Gastrocnemius medialis (tissue), 4 donors: ENCODE results near the gene CAMTA1. TPM values are rescaled to one million over a fixed set of nuclear protein-coding genes. Genes with fewer than 3 reads are reported as not detected.

Experiments used
- ATAC-seq, 2 donors: fragments of 150-250 bp; one replicate each; pipeline ENCODE4 v1.9.1; 2016
- DNase-seq, 2 donors: peaks; one replicate each; pipeline ENCODE4 v3.0.0-alpha.2; 2019
- H3K27ac ChIP-seq, 4 donors: fragments of 200-600 bp; sonication (generic); 1 replicate in 1 of 4; 2 replicates in 3 of 4; pipeline ENCODE4 v1.5.1; 2016 to 2018; ENCODE audit warnings: mild to moderate bottlenecking in 2 of 4, moderate library complexity in 1 of 4
- H3K27me3 ChIP-seq, 3 donors: fragments of 200-600 bp; sonication (generic) in 2 of 3; 1 replicate in 1 of 3; 2 replicates in 2 of 3; pipeline versions ENCODE4 v1.5.1 to v1.6.0; 2016 to 2019; ENCODE audit warnings: mild to moderate bottlenecking in 1 of 3, moderate library complexity in 1 of 3
- H3K36me3 ChIP-seq, 2 donors: fragments of 200-600 bp; sonication (generic) in 1 of 2; one replicate each; pipeline ENCODE4 v1.5.1; 2017 to 2018
- H3K4me1 ChIP-seq, 2 donors: fragments of 200-600 bp; sonication (generic) in 1 of 2; one replicate each; pipeline ENCODE4 v1.5.1; 2016 to 2017; ENCODE audit warnings: mild to moderate bottlenecking in 2 of 2
- H3K4me3 ChIP-seq, 4 donors: fragments of 200-600 bp; sonication (generic) in 3 of 4; 1 replicate in 1 of 4; 2 replicates in 3 of 4; pipeline ENCODE4 v1.5.1; 2016 to 2019; ENCODE audit warnings: mild to moderate bottlenecking in 2 of 4
- H3K9me3 ChIP-seq, 3 donors: fragments of 200-600 bp; sonication (generic) in 2 of 3; 1 replicate in 1 of 3; 2 replicates in 2 of 3; pipeline ENCODE4 v1.5.1; 2016 to 2019
- CTCF ChIP-seq, 5 experiments: fragments of 450-650 bp in 3 of 5; fragments of 200-600 bp in 2 of 5; sonication (generic) in 2 of 5; IDR thresholded peaks in 4 of 5; conservative IDR thresholded peaks in 1 of 5; 1 replicate in 4 of 5; 2 replicates in 1 of 5; pipeline ENCODE4 v1.5.1; 2016 to 2019; ENCODE audit warnings: antibody characterized with exemption in 5 of 5, mild to moderate bottlenecking in 3 of 5, moderate library complexity in 3 of 5
- POLR2A ChIP-seq, 2 donors: fragments of 450-650 bp; IDR thresholded peaks; one replicate each; pipeline ENCODE4 v1.6.1; 2017; ENCODE audit warnings: antibody characterized with exemption in 2 of 2, mild to moderate bottlenecking in 2 of 2, moderate library complexity in 2 of 2
- in situ Hi-C, 4 donors: fragments of 200-750 bp; cut with MboI; loops; one replicate each; pipeline versions ENCODE4 v1.15.0 to v1.8.0; 2017; ENCODE audit warnings: low sequenced_read_pairs in 4 of 4
- intact Hi-C: fragments of 100-400 bp; cut with DNase I; formaldehyde crosslinking; loops from one replicate; pipeline ENCODE4 v1.15.1; 2023; ENCODE audit warnings: low total_unique reads
- total RNA-seq, 4 donors: library from RNA; depleted of rRNA; stranded (reverse); fragments of >200 nt; gene quantifications; one replicate each; pipeline versions ENCODE4 v1.1.0 to v1.2.3, GENCODE V29; 2016

The CAMTA1 gene
- total RNA-seq, 4 donors from 2014 or later: 60.5 to 113 (median 70.4) TPM

- Histone ChIP-seq H3K9me3 (no peaks in the 10 kb centered on the region), H3K4me3 (no peak overlapping the region), H3K36me3 (peaks cover 0 to under 1% of the 10 kb centered on the region in 2 donors), H3K4me1 (peaks cover 12 to 20% of the 10 kb centered on the region in 2 donors), H3K27me3 (no peaks in the 10 kb centered on the region), H3K27ac (no peak overlapping the region)
- DNase-seq (no peak), ATAC-seq (no peak)
- intact Hi-C loops: no loop called here
- in situ Hi-C loops: loop anchor here in 1 of 4 donors (10.0 kb wide), 1 partner anchor 76 kb away; no protein-coding TSS in a partner anchor
- TF ChIP-seq CTCF (IDR thresholded peaks at IDR 0.05 in 4 of 5, conservative IDR thresholded peaks at IDR 0.05 in 1 of 5): no peak
- no peak for TF ChIP-seq POLR2A (IDR thresholded peaks at IDR 0.05)
Observed at GRCh38 chr1:6870571-6870970, 85.3 kb downstream of the CAMTA1 start.

GRCh38 chr1:6871300-6871972 is 86.2 kb downstream of the CAMTA1 start:
- no peak for DNase-seq
- ATAC-seq: no peak
- Histone ChIP-seq H3K36me3 (peaks cover 0 to 6% of the 10 kb centered on the region in 2 donors), H3K4me3 (no peak overlapping the region), H3K27ac (no peak overlapping the region), H3K27me3 (no peaks in the 10 kb centered on the region), H3K4me1 (peaks cover 12 to 20% of the 10 kb centered on the region in 2 donors), H3K9me3 (no peaks in the 10 kb centered on the region)
- intact Hi-C loops (no loop called here), in situ Hi-C loops (loop anchor here in 1 of 4 donors (10.0 kb wide), 1 partner anchor 77 kb away; no protein-coding TSS in a partner anchor)
- TF ChIP-seq CTCF (IDR thresholded peaks at IDR 0.05 in 4 of 5, conservative IDR thresholded peaks at IDR 0.05 in 1 of 5) (no peak), POLR2A (IDR thresholded peaks at IDR 0.05) (no peak)

- Histone ChIP-seq H3K9me3 (no peaks in the 10 kb centered on the region), H3K4me1 (peaks cover 8 to 16% of the 10 kb centered on the region in 2 donors), H3K27ac (no peak overlapping the region), H3K4me3 (no peak overlapping the region), H3K27me3 (no peaks in the 10 kb centered on the region), H3K36me3 (peaks cover 0 to 6% of the 10 kb centered on the region in 2 donors)
- in situ Hi-C loops (loop anchor here in 1 of 4 donors (10.0 kb wide), 1 partner anchor 78 kb away; no protein-coding TSS in a partner anchor), intact Hi-C loops (no loop called here)
- no peak for ATAC-seq
- no peak for DNase-seq
- TF ChIP-seq POLR2A (IDR thresholded peaks at IDR 0.05): no peak
- no peak for TF ChIP-seq CTCF (IDR thresholded peaks at IDR 0.05 in 4 of 5, conservative IDR thresholded peaks at IDR 0.05 in 1 of 5)
Observed at GRCh38 chr1:6872573-6873261, 87.5 kb downstream of the CAMTA1 start.

GRCh38 chr1:6873298-6874015 is 88.2 kb downstream of the CAMTA1 start:
- Histone ChIP-seq H3K27me3 (no peaks in the 10 kb centered on the region), H3K27ac (no peak overlapping the region), H3K36me3 (peaks cover 0 to 6% of the 10 kb centered on the region in 2 donors), H3K9me3 (no peaks in the 10 kb centered on the region), H3K4me3 (no peak overlapping the region), H3K4me1 (peaks cover 8 to 11% of the 10 kb centered on the region in 2 donors)
- ATAC-seq: no peak
- DNase-seq: no peak
- TF ChIP-seq POLR2A (IDR thresholded peaks at IDR 0.05) (no peak), CTCF (IDR thresholded peaks at IDR 0.05 in 4 of 5, conservative IDR thresholded peaks at IDR 0.05 in 1 of 5) (no peak)
- intact Hi-C loops (no loop called here), in situ Hi-C loops (loop anchor here in 1 of 4 donors (10.0 kb wide), 1 partner anchor 79 kb away; no protein-coding TSS in a partner anchor)
